ENCODE results near the gene SUGCT. TPM values are rescaled to one million over a fixed set of nuclear protein-coding genes. Genes with fewer than 3 reads are reported as not detected.

The SUGCT gene
- total RNA-seq, 3 donors from 2014 or later = 7.6 to 19.1 (median 10.1) TPM

GRCh38 chr7:40795607-40796006 lies 660.8 kb downstream of the SUGCT start:
- DNase-seq (no peak), ATAC-seq (no peak)
- intact Hi-C loops (cut with DNase I, micrococcal nuclease) = no loop called here
- Histone ChIP-seq H3K4me3 (no peak overlapping the region), H3K4me1 (ENCODE audit: low read depth) (peaks cover 4% of the 10 kb centered on the region), H3K9me3 (no peaks in the 10 kb centered on the region), H3K36me3 (ENCODE audit: low read depth) (no peaks in the 10 kb centered on the region)
- no peak for TF ChIP-seq CTCF (IDR thresholded peaks at IDR 0.05)

GRCh38 chr7:40796723-40797122 lies 661.9 kb downstream of the SUGCT start:
- TF ChIP-seq CTCF (IDR thresholded peaks at IDR 0.05) = no peak
- Histone ChIP-seq H3K4me3 (no peak overlapping the region), H3K9me3 (no peaks in the 10 kb centered on the region), H3K4me1 (ENCODE audit: low read depth) (peaks cover 4% of the 10 kb centered on the region), H3K36me3 (ENCODE audit: low read depth) (no peaks in the 10 kb centered on the region)
- no peak for DNase-seq
- no peak for ATAC-seq
- intact Hi-C loops (cut with DNase I, micrococcal nuclease) = no loop called here

GRCh38 chr7:40798613-40799012 lies 663.8 kb downstream of the SUGCT start:
- Histone ChIP-seq H3K36me3 (ENCODE audit: low read depth) (no peaks in the 10 kb centered on the region), H3K4me3 (no peak overlapping the region), H3K4me1 (ENCODE audit: low read depth) (peaks cover 6% of the 10 kb centered on the region), H3K9me3 (no peaks in the 10 kb centered on the region)
- DNase-seq = no peak
- no peak for ATAC-seq
- no peak for TF ChIP-seq CTCF (IDR thresholded peaks at IDR 0.05)
- intact Hi-C loops (cut with DNase I, micrococcal nuclease) = no loop called here

GRCh38 chr7:40799493-40800403 lies 664.9 kb downstream of the SUGCT start:
- intact Hi-C loops (cut with DNase I, micrococcal nuclease) = no loop called here
- ATAC-seq (no peak), DNase-seq (no peak)
- peaks cover 16% of the 10 kb centered on the region for H3K4me1 ChIP-seq (ENCODE audit: low read depth)
- H3K36me3 ChIP-seq (ENCODE audit: low read depth) = no peaks in the 10 kb centered on the region
- no peak for TF ChIP-seq CTCF (IDR thresholded peaks at IDR 0.05)
- no peaks in the 10 kb centered on the region for H3K9me3 ChIP-seq
- H3K4me3 ChIP-seq = no peak overlapping the region

GRCh38 chr7:40800771-40801170 lies 666.0 kb downstream of the SUGCT start:
- H3K4me1 ChIP-seq (ENCODE audit: low read depth) = peaks cover 26% of the 10 kb centered on the region
- intact Hi-C loops (cut with DNase I, micrococcal nuclease) = no loop called here
- no peak overlapping the region for H3K4me3 ChIP-seq
- no peak for TF ChIP-seq CTCF (IDR thresholded peaks at IDR 0.05)
- no peaks in the 10 kb centered on the region for H3K9me3 ChIP-seq
- DNase-seq (no peak), ATAC-seq (no peak)
- H3K36me3 ChIP-seq (ENCODE audit: low read depth) = no peaks in the 10 kb centered on the region
